Coronary artery (tissue), 2 donors: ENCODE results near the gene PAM16.
A peak's percentile ranks its signal among the peaks of the same experiment; 100 is the strongest.

Source experiments
- DNase-seq: peaks from one replicate; pipeline ENCODE4 v3.0.0-alpha.2; 2017; ENCODE audit warnings: low spot score
- H3K27ac ChIP-seq, 2 donors: fragments of 200-600 bp; sonication (generic); one replicate each; pipeline ENCODE4 v1.5.1; 2016 to 2019
- H3K4me3 ChIP-seq: fragments of 200-600 bp; sonication (generic); 2 replicates; pipeline ENCODE4 v1.5.1; 2016; ENCODE audit warnings: mild to moderate bottlenecking, moderate library complexity
- TF ChIP-seq, protein P1 (sequence below): fragments of 200-600 bp; sonication (generic); IDR thresholded peaks from one replicate; pipeline ENCODE4 v1.5.1; 2019; ENCODE audit warnings: antibody characterized with exemption

Gene PAM16

DNA sequence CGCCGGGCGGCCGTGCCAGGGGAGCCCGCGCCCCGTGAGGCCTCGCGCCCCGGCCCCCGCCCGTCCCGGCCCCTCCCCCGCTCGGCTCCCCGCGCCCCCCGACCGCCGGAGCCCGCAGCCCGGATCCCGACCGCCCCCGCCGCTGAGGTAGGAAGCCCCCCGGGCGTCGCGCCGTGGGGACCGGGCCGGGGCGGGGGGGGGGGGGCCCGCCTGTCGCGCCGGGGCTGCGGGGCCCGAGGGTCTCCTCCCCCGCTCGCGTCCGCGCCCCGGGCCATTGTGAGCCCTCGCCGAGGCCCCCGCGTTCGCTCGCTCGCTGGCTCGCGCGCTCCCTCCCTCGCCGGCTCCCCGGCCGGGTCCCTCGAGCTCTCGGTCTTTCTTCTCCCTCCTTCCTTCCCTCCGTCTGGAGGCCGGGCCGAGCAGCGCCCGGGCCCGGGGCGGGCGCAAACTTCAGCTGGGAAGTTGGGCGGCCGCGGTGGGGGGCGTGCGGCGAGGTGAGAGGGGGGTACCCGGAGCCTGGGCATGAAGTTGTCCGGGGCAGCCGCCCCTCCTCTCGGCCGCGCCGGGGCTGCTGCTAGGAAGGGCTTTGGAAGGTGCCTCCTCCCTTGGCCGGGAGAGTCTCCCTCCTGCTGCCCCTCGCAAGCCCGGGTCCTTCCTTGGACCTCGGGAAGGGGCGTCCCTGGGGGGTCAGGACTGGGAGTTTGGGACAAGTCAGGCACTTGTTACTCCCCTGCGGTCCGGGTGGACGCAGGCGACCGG lies 34.8 kb downstream of the PAM16 start:
- peak overlapping the region; percentile 95 to 96 for H3K27ac ChIP-seq
- peak overlapping the region; percentile 82 for H3K4me3 ChIP-seq
- DNase-seq: no peak
- TF ChIP-seq, protein P1, sequence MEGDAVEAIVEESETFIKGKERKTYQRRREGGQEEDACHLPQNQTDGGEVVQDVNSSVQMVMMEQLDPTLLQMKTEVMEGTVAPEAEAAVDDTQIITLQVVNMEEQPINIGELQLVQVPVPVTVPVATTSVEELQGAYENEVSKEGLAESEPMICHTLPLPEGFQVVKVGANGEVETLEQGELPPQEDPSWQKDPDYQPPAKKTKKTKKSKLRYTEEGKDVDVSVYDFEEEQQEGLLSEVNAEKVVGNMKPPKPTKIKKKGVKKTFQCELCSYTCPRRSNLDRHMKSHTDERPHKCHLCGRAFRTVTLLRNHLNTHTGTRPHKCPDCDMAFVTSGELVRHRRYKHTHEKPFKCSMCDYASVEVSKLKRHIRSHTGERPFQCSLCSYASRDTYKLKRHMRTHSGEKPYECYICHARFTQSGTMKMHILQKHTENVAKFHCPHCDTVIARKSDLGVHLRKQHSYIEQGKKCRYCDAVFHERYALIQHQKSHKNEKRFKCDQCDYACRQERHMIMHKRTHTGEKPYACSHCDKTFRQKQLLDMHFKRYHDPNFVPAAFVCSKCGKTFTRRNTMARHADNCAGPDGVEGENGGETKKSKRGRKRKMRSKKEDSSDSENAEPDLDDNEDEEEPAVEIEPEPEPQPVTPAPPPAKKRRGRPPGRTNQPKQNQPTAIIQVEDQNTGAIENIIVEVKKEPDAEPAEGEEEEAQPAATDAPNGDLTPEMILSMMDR: no peak

DNA sequence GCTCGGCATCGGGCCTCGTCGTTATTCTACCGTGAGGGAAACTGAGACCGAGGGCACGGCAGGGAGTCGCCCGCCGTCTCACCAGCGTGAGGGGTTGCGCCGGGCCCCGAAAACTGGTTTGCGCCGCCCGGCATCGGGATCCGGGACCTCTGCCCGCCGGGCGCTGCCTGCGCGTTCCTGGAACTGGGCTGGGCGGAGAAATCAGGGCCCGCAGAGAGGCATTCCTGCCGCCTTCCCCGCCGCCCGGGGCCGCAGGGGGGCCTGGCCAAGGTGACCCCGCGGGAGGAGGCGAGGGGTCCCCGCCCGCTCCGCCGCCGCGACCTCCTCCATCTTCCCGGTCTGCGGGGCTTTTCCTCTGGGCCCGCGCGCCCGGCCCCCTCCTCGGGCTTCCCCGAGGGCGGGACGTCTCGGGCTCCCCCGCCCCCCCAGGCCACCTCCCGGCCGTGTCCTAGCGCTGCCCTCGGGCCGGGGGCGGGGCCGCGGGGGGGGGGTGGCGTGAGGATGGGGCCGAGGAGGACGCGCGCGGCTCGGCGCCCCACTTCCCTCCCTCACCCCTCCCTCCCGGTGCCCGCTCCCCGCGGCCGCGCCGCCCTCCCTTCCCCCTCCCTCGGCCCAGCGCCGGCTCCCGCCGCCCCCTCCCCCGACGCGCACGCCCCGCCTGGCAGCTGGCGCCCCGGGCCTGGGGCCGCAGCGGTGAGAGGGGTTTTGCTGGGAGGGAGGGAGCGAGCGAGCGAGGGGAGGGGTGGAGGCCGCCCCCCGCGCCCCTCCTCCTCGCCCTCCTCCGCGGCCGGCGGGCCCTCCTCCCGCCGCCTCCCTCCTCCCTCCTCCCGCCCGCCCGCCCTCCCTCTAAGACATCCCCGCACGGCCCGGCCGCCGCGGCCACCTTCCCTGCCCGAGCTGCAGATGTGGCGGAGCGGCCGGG lies 35.7 kb downstream of the PAM16 start, which contains the start of gene GLIS2:
TSS of gene GLIS2 (plus strand) at position 882 of the 922 bp plus-strand sequence. CDS start 16,214 bp downstream, outside the sequence.
- DNase-seq: no peak
- peak within 1 kb of the TSS; percentile 82 for H3K4me3 ChIP-seq
- peak within 1 kb of the TSS; percentile 95 to 96 for H3K27ac ChIP-seq
- TF ChIP-seq, protein P1: no peak

DNA sequence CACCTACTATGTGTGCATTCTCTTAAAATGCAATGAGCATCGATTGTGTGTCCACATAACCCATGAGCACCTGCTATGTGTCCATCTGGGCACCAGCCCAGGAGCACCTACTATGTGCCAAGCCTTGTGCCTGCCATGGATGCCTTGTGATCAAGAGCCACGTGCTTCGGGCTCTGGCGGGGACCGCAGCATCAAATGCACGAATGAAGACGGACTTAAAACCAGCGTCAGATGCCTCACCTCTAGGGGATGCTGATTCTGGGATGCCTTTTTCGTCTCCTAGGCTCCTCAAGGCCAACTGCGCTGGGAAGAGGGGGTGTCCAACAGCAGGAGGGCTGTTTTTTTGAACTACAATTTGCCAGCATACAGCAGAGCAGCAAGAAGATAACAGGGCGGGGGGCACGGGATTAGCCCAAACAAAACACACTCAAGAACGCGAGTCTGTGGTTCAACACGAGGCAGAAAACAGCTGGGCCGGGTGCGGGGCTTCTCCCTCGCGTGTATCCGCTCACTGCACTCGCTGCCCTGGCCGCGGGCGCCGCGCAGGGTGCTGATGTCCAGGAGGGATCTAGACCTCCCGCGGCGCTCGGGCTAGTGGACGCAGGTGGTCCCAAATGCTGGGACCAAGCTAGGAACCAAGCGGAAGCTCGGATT lies 36.5 kb downstream of the PAM16 start:
- DNase-seq: no peak
- peak overlapping the region; percentile 95 to 96 for H3K27ac ChIP-seq
- TF ChIP-seq, protein P1: no peak
- peak overlapping the region; percentile 82 for H3K4me3 ChIP-seq

DNA sequence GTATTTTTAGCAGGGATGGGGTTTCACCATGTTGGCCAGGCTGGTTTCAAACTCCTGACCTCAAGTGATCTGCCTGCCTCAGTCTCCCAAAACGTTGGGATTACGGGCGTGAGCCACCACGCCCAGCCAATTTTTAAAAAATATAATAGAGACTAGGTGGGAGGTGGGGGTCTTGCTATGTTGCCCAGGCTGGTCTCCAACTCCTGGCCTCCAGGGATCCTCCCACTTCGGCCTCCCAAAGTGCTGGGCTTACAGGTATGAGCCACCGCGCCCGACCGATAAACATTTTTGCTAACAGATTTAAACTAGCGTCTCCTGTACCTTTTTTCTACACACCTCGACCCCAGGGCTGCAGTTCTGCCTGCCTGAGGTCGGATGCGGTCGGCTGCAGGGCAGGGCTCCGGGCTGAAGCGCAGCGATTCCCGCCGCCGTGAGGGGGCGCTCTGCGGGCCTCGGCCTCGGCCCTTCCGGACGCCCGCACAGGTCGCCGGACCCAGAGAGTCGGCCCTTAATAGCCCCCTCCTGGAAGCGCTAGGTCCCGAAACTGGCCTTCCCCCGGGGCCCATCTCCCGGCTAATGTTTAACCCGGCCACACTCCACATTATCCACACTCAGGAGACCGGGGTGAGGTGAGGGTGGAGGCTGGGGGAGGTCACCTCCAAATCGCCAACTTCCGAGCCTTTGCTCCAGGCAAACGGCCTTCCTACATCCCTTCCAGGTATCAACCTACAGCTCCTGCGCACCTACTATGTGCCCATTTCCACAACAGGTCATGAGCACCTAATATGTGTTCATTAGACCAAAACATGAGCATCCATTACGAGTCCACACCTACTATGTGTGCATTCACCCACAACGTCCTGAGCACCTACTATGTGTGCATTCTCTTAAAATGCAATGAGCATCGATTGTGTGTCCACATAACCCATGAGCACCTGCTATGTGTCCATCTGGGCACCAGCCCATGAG lies 37.3 kb downstream of the PAM16 start:
- no peak for DNase-seq
- TF ChIP-seq, protein P1: peak; percentile 51
- peak overlapping the region in 1 of 2 donors; percentile 96 for H3K27ac ChIP-seq
- H3K4me3 ChIP-seq: peak overlapping the region; percentile 82

DNA sequence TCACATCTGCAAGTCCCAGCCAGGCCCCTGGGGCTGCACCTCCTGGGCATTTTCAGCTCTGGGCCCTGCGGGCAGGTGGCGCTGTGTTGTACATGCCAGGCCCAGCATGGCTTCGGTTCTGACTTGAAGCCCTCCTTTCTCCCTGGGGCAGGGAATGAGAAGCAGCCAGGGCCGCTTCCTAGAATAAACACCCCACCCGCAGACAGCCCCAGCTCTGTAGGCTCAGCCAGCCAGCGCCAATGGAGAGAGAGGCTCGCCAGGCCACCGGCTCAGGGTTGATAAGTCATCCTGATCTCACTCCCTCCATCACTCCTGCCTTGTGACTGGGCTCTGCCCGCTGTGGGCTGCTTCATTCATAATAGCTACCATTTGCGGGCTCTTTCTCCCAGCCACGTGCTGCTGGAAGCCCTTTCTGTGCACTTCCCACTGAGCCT lies 41.3 kb downstream of the PAM16 start:
- DNase-seq: no peak
- H3K27ac ChIP-seq: peak overlapping the region in 1 of 2 donors; percentile 73
- H3K4me3 ChIP-seq: no peak overlapping the region
- TF ChIP-seq, protein P1: no peak
